ENCODE data around the gene ULBP1.
A peak's percentile ranks its signal among the peaks of the same experiment; 100 is the strongest.
"Not testable (repeated sequence)": the region's sequence is repeated elsewhere in the genome, so short reads cannot be mapped to it uniquely, and the experiment has no call there.

Gene ULBP1

DNA sequence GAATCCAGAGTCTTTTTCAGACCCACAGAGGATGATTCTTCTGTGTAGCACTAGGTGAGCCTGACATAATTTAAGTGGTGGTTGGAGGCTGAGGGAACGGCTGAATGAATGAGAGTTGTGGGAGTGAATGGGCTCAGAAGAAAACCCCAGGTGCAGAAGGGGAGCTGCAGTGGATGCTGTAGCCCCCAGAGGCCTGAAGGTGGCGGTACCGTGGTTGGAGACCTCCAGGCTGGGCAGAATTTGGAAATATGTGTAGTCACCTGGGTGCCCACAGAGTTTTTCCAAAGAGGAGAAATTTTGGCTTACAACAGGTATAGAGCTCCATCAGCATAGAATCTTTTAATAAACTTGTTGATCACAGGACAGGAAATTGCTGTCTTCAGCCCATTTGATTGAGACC lies 34.3 kb upstream of the ULBP1 start:
- DNase-seq: no peak
- intact Hi-C loops (cut with DNase I): loop anchor here (5.0 kb wide), 1 partner anchor 207 kb away; no protein-coding TSS in a partner anchor

DNA sequence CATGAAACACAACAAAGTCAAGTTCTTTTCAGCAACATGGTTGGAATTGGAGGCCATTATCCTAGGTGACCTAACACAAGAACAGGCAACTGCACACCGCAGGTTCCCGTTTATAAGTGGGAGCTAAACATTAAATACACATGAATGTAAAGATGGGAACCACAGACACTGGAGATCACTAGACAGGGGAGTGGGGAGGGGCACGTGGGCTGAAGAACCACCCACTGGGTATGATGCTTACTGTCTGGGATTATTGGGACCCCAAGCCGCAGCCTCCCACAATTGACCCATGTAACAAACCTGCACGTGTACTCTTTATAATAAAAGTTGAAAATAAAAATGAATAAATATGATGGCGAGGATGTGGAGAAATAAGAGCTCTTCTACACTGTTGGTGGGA lies 32.2 kb upstream of the ULBP1 start:
- DNase-seq: no peak
- intact Hi-C loops (cut with DNase I): no loop called here

- no peak for DNase-seq
- intact Hi-C loops (cut with DNase I): no loop called here
These were observed 30.7 kb upstream of the ULBP1 start for GRCh38 chr6:149933036-149933435.

DNA sequence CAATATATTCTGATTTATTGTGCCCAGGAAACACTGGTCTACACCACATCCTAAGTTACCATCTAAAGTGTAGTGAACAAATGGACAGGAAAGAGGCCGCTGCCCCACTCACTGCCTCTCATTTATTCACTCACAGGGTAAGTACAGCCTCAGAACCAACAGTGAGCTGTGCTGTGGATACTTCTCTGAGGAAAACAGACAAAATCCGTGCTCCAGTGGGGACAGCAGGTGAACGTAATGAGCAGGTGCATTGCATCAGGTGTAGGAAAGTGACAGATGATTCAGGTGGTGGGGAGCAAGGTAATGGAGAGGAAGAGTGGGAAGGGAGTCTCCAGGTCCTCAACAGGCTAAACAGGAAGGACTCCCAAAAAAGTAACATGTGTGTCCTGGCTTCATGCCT lies 30.3 kb upstream of the ULBP1 start:
- no peak for DNase-seq
- intact Hi-C loops (cut with DNase I): no loop called here

DNA sequence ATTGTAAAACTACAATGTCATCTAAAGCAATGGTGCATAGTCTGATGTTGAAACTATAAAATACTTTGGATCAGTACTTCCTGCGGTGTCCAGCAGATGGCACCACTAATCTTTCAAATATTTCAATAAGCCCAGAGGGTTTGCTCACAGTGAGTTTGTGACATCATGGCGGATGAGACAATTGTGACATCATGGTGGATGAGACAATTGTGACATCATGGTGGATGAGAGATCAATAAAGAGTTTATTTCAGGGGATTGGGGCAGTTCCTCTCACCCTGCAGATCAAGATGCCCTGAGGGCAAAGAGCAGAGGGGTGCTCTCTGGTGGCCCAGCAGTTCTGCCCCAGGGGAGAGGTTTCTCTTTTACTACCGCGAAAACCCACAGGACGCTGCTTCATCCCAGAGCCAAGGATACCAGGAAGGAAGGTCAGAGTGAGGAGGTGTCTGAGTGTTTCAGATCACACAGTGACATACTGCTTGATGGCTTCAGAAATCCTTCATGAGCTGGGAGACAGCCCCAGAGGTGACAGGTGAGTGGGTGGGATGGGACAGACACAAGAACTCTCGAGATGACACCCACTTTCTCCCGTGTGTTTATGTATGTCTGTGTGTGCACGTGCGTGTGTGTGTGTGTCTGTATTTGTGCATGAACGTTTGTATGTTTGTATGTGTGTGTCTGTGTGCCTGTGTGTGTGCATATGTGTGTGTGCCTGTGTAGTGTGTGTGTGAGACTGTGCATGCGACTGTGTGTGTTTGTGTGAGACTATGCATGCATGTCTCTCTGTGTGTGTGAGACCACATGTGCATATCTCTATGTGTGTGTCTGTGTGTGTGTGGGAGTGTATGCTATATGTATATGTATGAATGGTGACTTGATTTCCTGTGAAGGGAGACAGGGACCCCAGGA lies 29.2 kb upstream of the ULBP1 start:
- intact Hi-C loops (cut with DNase I): loop anchor here (1.0 kb wide), 1 partner anchor 82 kb away; no protein-coding TSS in a partner anchor
- peak in 5 of 10 donors; percentile 44 to 83 (median 62) for DNase-seq

- DNase-seq: no peak
- intact Hi-C loops (cut with DNase I): no loop called here
These were observed 28.5 kb upstream of the ULBP1 start for GRCh38 chr6:149935246-149935645.

DNA sequence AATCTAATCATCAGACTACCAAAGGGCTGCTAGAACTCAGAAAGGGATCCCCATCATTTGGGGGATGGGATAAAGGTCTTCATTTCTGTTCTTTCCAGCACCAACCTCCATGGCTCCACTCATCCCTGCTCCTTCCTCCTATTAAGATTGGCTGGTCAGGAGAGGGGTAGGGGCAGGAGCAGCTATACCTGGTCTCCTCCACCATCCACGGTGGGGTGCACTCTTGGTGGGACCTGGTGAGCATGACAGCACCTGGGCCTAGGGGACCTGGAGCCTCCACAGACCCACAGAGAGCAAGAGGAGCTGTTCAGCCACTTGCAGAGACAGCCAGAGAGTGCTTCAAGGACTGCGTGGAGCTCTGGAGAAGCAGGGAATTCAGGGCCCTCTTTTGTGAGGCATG lies 28.1 kb upstream of the ULBP1 start:
- no peak for DNase-seq

DNA sequence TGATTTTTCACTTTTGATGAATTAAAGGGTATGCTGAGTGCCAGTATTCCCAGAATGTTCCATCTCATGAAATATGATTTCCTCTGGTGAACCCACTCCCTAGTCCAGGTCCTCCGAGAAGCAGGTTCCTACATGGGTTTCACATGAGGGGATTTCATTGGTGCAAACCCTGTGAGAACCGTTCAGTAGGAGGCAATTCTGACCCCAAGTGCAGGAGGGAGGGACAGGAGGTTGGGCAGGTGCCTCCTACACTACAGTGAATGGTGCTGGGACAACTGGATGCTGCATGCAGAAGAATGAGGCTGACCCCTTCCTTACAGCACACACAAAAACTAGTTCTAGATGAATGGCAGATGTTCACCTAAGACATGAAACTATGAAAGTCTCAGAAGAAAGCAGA lies 27.0 kb upstream of the ULBP1 start:
- no peak for DNase-seq
- intact Hi-C loops (cut with DNase I): no loop called here

More for the DNA sequence above, 28.1 kb upstream of the ULBP1 start:
- intact Hi-C loops (cut with DNase I): no loop called here

DNA sequence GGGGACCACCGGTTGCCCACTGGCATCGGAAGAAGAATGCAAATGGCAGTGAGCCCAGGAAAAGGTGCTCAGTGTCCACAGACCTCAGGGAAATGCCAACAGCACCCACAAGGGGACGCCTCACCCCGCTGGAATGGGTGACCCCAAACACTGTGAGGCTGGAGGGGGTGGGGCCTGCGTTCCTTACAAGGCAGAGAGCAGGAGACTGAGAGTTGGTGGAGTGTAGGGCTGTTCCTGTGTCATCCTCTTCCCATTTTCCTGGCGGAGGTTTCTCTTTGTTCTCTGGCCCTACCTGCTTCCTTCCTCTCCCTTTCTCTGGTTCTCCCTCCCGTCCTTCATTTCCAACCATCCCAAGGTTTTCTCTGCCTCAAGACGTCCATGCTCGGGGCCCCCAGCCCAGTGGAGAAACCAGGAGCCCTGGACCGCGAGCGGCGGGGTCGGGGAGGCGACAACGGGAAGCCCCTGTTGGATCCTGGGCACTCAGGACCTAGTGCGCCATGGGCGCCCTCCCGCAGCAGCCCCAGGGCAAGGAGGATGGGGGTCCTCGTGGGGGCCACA lies 25.7 kb upstream of the ULBP1 start:
- DNase-seq; intact Hi-C loops (cut with DNase I): not testable (repeated sequence)

- intact Hi-C loops (cut with DNase I): no loop called here
- peak in 1 of 10 donors; percentile 78 for DNase-seq
These were observed 25.0 kb upstream of the ULBP1 start for GRCh38 chr6:149938571-149939355.

DNA sequence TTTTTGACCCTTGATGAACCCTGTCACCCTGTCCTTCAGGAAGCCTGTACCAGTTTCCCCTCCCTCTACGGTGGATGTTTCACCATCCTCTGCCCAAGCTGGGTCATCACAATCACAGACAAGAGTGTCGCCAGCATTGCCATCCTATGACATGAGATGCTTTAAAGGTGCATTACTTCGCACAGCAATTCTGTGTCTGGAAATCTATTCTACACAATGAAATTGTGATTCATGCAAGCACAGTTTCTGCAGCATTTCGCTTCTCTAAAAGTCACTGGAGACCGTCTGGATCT lies 24.4 kb upstream of the ULBP1 start:
- intact Hi-C loops (cut with DNase I): no loop called here
- DNase-seq: no peak

DNA sequence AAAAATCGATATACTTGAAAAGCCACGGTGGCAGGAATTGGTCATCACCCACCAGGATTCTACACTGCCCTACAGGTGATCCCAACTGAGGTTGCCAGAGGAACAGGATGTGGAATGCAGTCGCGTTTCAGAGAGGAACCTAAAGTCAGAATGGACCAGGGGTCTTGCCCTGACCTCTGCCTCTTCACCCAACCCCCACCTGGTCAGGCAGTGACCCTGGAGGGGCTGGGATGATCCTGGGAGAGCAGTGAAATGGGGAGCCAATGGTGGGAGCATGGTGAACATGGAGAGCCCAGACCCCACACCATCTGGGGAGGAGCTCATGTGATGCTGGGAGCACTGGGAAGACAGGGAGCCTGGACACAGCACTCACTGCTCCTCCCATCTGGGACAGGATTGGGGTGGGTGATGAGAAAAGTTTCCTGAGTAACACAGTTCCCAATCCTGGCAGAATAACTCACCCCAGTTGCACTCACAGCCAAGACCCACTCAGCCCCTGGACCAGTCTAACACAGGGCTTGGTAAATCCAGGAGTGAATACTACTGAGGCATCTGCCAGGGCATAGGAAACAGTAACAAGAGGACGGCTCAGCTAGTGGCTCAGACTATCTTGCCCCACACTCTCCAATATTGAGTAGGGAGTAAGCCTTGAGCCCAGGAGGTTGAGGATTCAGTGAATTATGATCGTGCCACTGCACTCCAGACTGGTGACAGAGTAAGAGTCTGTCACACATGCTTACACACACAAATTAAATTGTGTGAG lies 23.7 kb upstream of the ULBP1 start:
- DNase-seq: no peak
- intact Hi-C loops (cut with DNase I): no loop called here

GRCh38 chr6:149940672-149940982 lies 23.1 kb upstream of the ULBP1 start:
- no peak for DNase-seq
- intact Hi-C loops (cut with DNase I): no loop called here

GRCh38 chr6:149941583-149942460 lies 21.9 kb upstream of the ULBP1 start, which contains the start of gene ULBP2:
ULBP2 (plus strand) TSS chr6:149942014; CDS start chr6:149942073, 59 bp downstream.
- DNase-seq: peak; percentile 65 to 97 (median 82)
- intact Hi-C loops (cut with DNase I): no loop called here

GRCh38 chr6:149942461-149942829 lies 21.3 kb upstream of the ULBP1 start:
- intact Hi-C loops (cut with DNase I): no loop called here

DNA sequence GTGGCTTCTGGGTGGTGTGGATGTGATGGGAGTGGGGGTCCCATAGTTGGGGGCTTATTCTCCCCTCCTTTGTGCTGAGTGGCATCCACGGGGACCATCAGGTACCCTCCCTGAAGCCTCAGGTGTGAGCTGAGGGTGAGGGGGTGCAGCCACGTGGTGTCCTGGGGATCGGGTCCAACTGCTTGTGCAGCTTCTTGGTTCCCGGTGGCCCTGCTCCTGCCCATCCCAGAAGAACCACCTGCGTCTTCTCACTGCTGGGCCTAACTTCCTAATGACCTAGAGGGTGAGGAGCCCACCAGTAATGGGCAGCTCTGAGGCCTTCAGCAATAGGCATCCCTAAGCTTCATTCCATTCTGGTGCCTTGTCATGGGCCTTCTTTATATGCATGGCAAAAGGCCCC lies 20.4 kb upstream of the ULBP1 start:
- DNase-seq; intact Hi-C loops (cut with DNase I): not testable (repeated sequence)

More at GRCh38 chr6:149942461-149942829, 21.3 kb upstream of the ULBP1 start:
- DNase-seq: peak in 1 of 10 donors; percentile 85

DNA sequence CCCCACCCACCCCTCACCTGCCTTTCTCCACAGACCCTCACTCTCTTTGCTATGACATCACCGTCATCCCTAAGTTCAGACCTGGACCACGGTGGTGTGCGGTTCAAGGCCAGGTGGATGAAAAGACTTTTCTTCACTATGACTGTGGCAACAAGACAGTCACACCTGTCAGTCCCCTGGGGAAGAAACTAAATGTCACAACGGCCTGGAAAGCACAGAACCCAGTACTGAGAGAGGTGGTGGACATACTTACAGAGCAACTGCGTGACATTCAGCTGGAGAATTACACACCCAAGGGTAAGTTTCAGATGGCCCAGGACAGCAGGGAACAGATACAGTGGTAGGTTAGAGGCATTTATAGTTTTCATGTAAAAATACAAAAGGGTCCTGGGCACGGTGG lies 18.5 kb upstream of the ULBP1 start:
- DNase-seq; intact Hi-C loops (cut with DNase I): not testable (repeated sequence)

DNA sequence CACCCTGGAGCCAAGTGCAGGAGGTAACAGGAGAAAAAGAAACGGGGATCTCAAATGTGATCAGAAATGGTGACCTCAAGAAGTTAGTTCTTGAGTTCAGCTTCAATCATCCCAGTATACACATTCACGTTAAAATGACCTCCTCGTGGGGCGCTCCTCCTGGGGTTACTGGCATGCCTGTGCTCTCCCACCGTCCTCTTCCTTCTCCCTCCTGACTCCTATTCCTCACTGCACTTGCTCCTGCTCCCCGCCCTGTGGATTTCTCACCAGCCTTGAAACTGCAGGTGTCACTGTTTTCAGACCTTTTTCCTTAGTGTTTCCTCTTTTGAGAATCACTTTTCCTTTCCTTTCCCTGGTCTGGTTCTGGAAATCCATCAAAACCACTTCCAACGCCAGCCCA lies 17.1 kb upstream of the ULBP1 start:
- DNase-seq; intact Hi-C loops (cut with DNase I): not testable (repeated sequence)

DNA sequence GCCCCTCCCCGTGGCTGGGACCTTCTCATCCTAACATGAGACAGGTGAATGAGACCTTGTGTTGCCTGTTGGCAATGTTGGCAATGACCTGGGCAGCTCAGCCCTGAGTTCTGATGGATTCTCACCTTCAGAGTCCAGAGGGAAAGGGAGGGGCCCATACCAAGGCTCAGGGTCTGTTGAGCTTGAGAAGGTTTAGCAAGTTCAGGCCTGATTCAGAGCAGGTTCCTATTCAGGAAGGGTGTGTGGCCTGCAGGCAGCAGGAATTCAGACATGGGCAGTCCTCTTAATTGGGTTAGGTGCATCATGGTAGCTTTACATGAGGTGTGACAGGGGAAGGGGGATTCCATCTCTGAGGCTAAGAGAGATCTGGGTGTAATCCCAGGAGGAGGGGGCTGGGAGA lies 16.2 kb upstream of the ULBP1 start:
- intact Hi-C loops (cut with DNase I): not testable (repeated sequence)

DNA sequence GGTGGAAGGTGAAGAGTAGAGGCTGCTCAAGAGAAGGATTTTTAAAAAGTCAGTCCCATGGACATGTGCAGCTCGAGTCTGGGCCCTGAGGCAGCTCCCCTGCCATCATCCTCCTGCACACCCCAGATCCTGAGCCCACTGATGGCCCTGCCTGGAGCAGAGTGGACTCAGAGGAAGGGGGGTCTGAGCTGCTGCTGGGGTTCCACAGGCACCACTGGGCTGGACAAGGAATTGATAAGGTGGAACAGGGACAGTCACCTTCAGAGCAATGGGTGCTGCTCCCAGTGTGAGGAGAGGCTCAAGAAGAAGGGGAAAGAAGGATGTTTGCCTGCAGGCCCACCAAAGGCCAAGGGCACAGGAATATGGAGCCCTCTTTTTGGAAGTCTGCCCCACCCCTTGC lies 15.7 kb upstream of the ULBP1 start:
- no peak for DNase-seq
- intact Hi-C loops (cut with DNase I): no loop called here

More for the DNA sequence above, 16.2 kb upstream of the ULBP1 start:
- not testable (repeated sequence) for DNase-seq

All from posterior cingulate gyrus (tissue), 11 donors.